Tibial nerve (tissue), 4 donors: ENCODE measurements around the gene PARP16. TPM values are rescaled to one million over a fixed set of nuclear protein-coding genes. Genes with fewer than 3 reads are reported as not detected.

ENCODE experiments used
- DNase-seq, 2 donors: peaks; one replicate each; pipeline ENCODE4 v3.0.0-alpha.2; 2019; ENCODE audit warnings: low spot score in 2 of 2
- H3K27ac ChIP-seq, 4 donors: fragments of 200-600 bp; sonication (generic) in 3 of 4; one replicate each; pipeline ENCODE4 v1.5.1; 2017 to 2019; ENCODE audit warnings: mild to moderate bottlenecking in 1 of 4
- H3K27me3 ChIP-seq, 2 donors: fragments of 200-600 bp; sonication (generic) in 1 of 2; one replicate each; pipeline versions ENCODE4 v1.5.1 to v1.6.0; 2017 to 2019
- H3K36me3 ChIP-seq, 3 donors: fragments of 200-600 bp; sonication (generic); one replicate each; pipeline ENCODE4 v1.5.1; 2018 to 2019
- H3K4me1 ChIP-seq, 4 donors: fragments of 200-600 bp; sonication (generic) in 3 of 4; one replicate each; pipeline ENCODE4 v1.5.1; 2017 to 2019
- H3K4me3 ChIP-seq, 4 donors: fragments of 200-600 bp; sonication (generic) in 3 of 4; one replicate each; pipeline ENCODE4 v1.5.1; 2017 to 2019; ENCODE audit warnings: mild to moderate bottlenecking in 1 of 4, moderate library complexity in 1 of 4
- H3K9me3 ChIP-seq, 4 donors: fragments of 200-600 bp; sonication (generic) in 3 of 4; one replicate each; pipeline ENCODE4 v1.5.1; 2017 to 2019
- CTCF ChIP-seq, 5 experiments: fragments of 200-600 bp in 3 of 5; fragments of 450-650 bp in 2 of 5; sonication (generic) in 3 of 5; IDR thresholded peaks; one replicate each; pipeline ENCODE4 v1.5.1; 2016 to 2019; ENCODE audit warnings: antibody characterized with exemption in 5 of 5, mild to moderate bottlenecking in 3 of 5, moderate library complexity in 2 of 5
- EP300 ChIP-seq, 2 donors: sonication (generic); formaldehyde crosslinking; IDR thresholded peaks; one replicate each; pipeline ENCODE4 v1.6.1; 2017; ENCODE audit warnings: antibody characterized with exemption in 2 of 2, mild to moderate bottlenecking in 1 of 2
- POLR2A ChIP-seq, 2 donors: fragments of 450-650 bp; IDR thresholded peaks; one replicate each; pipeline ENCODE4 v1.6.1; 2017; ENCODE audit warnings: antibody characterized with exemption in 2 of 2, mild to moderate bottlenecking in 2 of 2, moderate library complexity in 2 of 2
- WGBS, 2 donors: methylation state at CpG; one replicate each; pipeline ENCODE4 v1.1.5; 2018; 5-methylcytosine and 5-hydroxymethylcytosine counted together
- total RNA-seq, 4 donors: library from RNA; depleted of rRNA; stranded (reverse); fragments of >200 nt; gene quantifications; one replicate each; pipeline ENCODE4 v1.1.0, GENCODE V29; 2016

The PARP16 gene
- total RNA-seq = 10 to 100 TPM in 3 of 4 donors, 1 to 10 TPM in 1; 5.9 to 15.5 (median 12.1) TPM

- WGBS, 2 donors = 2 to 6% methylated on average over 16 to 42 of the region's 62 CpGs
- Histone ChIP-seq H3K27me3 (no peaks in the 10 kb centered on the region), H3K4me1 (peaks cover 0 to 35% (median 12%) of the 10 kb centered on the region in 4 donors), H3K27ac (peak within 1 kb of the TSS; percentile 82 to 95 (median 92)), H3K36me3 (peaks cover 0 to 5% (median 0%) of the 10 kb centered on the region in 3 donors), H3K4me3 (peak within 1 kb of the TSS; percentile 63 to 98 (median 75)), H3K9me3 (no peaks in the 10 kb centered on the region)
- TF ChIP-seq EP300 (IDR thresholded peaks at IDR 0.05) (peak in 1 of 2 donors; percentile 79), POLR2A (IDR thresholded peaks at IDR 0.05) (peak; percentile 76 to 90), CTCF (IDR thresholded peaks at IDR 0.05) (peak; percentile 58 to 94 (median 77))
- peak; percentile 75 to 80 for DNase-seq
Observed at GRCh38 chr15:65286704-65287519, at the start of gene PARP16. Gene PARP16, minus strand, starts transcription at chr15:65286883. Its CDS starts 457 bp downstream, at chr15:65286426.

GRCh38 chr15:65335278-65336055, 48.8 kb upstream of the PARP16 start:
- Histone ChIP-seq H3K27me3 (no peaks in the 10 kb centered on the region), H3K36me3 (no peaks in the 10 kb centered on the region), H3K4me1 (no peaks in the 10 kb centered on the region), H3K9me3 (no peaks in the 10 kb centered on the region), H3K27ac (no peak overlapping the region), H3K4me3 (no peak overlapping the region)
- no peak for DNase-seq
- 80 to 93% methylated on average over 19 of the region's 19 CpGs for WGBS, 2 donors
- no peak for TF ChIP-seq CTCF (IDR thresholded peaks at IDR 0.05)
- TF ChIP-seq EP300 (IDR thresholded peaks at IDR 0.05) = no peak
- no peak for TF ChIP-seq POLR2A (IDR thresholded peaks at IDR 0.05)

- no peaks in the 10 kb centered on the region for H3K4me1 ChIP-seq
- H3K36me3 ChIP-seq = no peaks in the 10 kb centered on the region
- no peak overlapping the region for H3K27ac ChIP-seq
- no peak for DNase-seq
- no peaks in the 10 kb centered on the region for H3K27me3 ChIP-seq
- no peak overlapping the region for H3K4me3 ChIP-seq
- H3K9me3 ChIP-seq = no peaks in the 10 kb centered on the region
- TF ChIP-seq POLR2A (IDR thresholded peaks at IDR 0.05) = no peak
- TF ChIP-seq CTCF (IDR thresholded peaks at IDR 0.05) = no peak
- no peak for TF ChIP-seq EP300 (IDR thresholded peaks at IDR 0.05)
- WGBS, 2 donors = 55 to 73% methylated on average over 5 to 20 of the region's 20 CpGs
Observed at GRCh38 chr15:65334586-65335231, 48.0 kb upstream of the PARP16 start.

- no peak for DNase-seq
- 44 to 52% methylated on average over 5 of the region's 5 CpGs for WGBS, 2 donors
- no peaks in the 10 kb centered on the region for H3K27me3 ChIP-seq
- H3K36me3 ChIP-seq = no peaks in the 10 kb centered on the region
- H3K27ac ChIP-seq = no peak overlapping the region
- no peak for TF ChIP-seq POLR2A (IDR thresholded peaks at IDR 0.05)
- no peak for TF ChIP-seq CTCF (IDR thresholded peaks at IDR 0.05)
- no peak for TF ChIP-seq EP300 (IDR thresholded peaks at IDR 0.05)
- no peak overlapping the region for H3K4me3 ChIP-seq
- H3K4me1 ChIP-seq = no peaks in the 10 kb centered on the region
- no peaks in the 10 kb centered on the region for H3K9me3 ChIP-seq
Observed at GRCh38 chr15:65333856-65334255, 47.2 kb upstream of the PARP16 start.
